Measurements from ENCODE around the gene SCCPDH.

SCCPDH gene

GRCh38 chr1:246787781-246788513 lies 63.7 kb downstream of the SCCPDH start:
- DNase-seq, result no peak

DNA sequence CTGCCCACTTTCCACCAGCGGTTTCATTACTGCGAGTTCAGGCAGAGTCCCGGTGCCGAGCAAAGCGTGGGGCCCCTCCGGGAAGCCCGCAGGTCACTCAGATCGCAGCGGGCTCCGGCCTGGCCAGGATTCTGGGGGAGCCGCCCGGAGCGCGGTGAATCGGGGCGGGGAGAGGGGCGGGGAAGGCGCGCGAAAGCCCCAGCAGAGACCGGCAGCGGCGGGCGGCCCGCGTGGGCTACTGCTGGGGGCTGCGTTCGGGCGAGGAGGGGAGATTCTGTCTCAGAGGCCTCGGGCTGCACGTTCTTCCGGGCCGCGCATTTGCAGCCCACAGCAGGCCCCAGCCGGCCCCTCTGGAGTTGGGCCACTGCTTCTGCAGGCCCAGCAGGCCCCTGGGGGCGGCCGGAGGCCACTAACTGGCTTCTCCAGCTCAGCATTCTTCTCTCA lies 64.7 kb downstream of the SCCPDH start:
- DNase-seq, result no peak

DNA sequence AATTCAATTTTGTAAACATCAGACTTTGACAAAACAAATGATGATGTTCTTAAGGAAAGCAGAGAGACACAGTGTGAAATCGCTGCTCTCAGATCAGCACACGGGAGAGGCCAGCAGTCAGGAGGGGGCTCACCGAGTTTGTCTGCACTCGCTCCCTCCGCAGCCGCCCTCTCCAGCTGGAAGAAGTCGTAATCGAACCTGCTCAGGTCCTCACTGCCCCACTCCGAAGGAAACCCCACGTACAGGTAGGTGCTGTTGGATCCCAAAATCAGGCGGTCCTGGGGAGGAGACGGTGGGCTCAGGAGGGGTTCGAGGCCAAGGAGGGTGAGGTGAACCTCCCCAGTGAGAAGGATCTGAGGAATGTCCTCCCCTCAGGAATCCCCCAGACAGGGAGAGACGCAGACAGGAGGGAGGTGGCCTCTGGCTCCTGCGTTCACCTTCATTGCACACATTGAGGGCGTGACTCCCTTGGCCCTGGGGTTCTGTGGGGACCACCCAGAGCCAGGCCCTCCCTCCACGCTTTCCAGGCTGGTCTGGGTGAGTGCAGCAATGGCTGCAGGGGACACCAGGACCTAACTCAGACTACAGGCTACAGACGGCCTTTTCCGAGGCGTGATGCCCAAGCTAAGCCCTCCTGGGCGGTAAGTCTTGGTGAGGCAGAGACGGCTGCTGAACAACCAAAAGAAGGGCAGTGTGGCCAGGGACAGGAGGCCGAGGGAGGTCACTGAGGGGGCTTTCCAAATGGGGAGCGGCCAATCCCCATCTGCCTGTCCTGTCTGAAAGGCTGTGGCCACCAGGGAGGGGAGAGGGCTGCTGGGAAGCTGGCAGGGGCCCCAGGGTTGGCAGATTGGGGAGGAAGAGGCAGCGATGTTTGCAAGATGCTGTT lies 65.5 kb downstream of the SCCPDH start:
- no peak for DNase-seq

GRCh38 chr1:246790364-246790763 lies 66.2 kb downstream of the SCCPDH start:
- no peak for DNase-seq

- no peak for DNase-seq
Observed at GRCh38 chr1:246790833-246791232, 66.6 kb downstream of the SCCPDH start.

- no peak for DNase-seq
Observed at GRCh38 chr1:246791303-246791918, 67.2 kb downstream of the SCCPDH start.

- DNase-seq, result no peak
Observed at GRCh38 chr1:246792603-246793002, 68.4 kb downstream of the SCCPDH start.

DNA sequence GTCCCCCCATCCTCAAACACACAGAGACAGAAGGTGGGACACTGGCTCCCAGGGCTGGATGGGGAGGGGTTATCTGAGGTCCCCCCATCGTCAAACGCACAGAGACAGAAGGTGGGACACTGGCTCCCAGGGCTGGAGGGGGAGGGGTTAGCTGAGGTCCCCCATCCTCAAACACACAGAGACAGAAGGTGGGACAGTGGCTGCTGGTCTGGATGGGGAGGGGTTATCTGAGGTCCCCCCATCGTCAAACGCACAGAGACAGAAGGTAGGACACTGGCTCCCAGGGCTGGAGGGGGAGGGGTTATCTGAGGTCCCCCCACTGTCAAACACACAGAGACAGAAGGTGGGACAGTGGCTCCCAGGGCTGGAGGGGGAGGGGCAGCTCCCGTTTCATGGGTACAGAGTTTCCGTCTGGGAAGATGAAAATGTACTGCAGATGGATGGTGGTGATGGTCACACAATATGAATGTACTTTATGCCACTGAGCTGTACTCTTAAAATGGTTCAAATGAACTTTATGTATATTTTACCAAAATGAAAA lies 69.2 kb downstream of the SCCPDH start:
- no peak for DNase-seq

- DNase-seq, result no peak
Observed at GRCh38 chr1:246794048-246794827, 70.0 kb downstream of the SCCPDH start.

- no peak for DNase-seq
Observed at GRCh38 chr1:246794828-246795671, 70.8 kb downstream of the SCCPDH start.

DNA sequence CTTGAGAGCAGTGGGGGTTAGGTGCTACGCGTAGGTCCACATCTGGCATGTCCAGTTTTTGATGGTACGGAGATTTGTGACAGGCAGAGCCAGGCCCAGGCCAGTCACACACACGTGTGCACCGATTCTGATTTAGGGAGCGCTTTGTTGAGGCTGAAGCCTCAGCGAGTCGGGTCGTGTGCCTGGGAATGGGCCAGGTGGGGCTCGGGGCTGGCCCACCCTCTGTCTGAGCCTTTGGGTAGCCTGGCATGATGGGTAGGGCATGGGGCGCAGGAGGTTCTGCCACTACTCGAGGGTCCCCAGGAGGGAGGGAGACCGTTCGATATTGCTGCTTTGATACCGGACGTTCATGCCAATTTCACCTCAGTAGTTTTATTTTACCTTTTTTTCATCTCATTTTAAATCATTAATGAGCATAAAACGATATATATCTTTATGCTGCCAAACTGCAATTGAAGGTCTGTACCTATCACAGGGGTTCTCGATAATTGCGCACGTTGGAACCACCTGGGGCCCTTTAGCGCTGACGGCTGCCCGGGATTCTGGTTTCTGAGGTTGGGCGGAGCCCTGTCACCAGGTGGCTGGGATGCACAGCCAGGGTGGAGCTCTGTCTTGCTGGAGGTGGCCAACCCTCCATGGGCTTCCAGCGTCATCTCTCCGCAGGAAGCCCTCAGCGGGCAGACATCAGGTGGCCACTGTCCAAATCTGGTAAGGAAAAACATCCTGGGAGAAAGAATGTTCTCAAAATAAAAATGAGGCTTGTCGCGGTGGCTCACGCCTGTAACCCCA lies 71.9 kb downstream of the SCCPDH start:
- DNase-seq, result no peak

GRCh38 chr1:246797157-246797556 lies 72.9 kb downstream of the SCCPDH start:
- no peak for DNase-seq

DNA sequence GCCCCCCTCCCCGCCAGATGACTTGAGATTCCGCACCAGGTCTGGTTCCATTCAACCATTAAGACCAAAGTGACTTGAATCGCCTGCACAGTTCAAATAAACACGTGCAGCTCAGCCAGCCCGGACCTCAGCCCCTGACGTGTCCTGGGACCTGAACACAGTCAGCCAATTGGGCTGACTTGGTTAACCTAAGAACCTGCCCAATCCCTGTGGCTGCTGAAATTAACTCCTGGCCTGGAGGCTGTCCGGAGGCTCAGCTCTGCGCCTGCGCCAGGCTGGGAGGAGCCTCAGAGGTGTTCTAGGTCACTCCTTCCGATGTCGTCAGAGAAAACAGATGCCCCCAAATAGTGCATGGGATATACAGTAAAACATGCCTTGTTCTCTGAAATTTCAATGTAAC lies 73.4 kb downstream of the SCCPDH start:
- no peak for DNase-seq

DNA sequence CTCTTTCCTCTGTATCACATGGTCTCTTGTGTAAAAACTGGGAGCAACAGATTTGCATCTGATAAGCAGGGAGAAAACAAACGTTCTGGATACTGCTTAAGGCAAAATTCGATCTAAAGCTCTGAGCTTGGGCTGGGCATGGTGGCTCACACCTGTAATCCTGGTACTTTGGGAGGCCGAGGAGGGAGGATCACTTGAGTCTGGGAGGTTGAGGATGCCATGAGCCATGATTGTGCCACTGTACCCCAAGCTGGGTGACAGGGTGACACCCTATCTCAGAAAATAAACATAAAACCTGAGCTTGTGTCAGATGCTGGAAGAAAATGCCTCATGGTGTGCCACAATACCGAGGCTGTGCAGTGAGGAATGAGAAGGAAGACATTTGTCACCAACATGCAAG lies 73.9 kb downstream of the SCCPDH start:
- no peak for DNase-seq

DNA sequence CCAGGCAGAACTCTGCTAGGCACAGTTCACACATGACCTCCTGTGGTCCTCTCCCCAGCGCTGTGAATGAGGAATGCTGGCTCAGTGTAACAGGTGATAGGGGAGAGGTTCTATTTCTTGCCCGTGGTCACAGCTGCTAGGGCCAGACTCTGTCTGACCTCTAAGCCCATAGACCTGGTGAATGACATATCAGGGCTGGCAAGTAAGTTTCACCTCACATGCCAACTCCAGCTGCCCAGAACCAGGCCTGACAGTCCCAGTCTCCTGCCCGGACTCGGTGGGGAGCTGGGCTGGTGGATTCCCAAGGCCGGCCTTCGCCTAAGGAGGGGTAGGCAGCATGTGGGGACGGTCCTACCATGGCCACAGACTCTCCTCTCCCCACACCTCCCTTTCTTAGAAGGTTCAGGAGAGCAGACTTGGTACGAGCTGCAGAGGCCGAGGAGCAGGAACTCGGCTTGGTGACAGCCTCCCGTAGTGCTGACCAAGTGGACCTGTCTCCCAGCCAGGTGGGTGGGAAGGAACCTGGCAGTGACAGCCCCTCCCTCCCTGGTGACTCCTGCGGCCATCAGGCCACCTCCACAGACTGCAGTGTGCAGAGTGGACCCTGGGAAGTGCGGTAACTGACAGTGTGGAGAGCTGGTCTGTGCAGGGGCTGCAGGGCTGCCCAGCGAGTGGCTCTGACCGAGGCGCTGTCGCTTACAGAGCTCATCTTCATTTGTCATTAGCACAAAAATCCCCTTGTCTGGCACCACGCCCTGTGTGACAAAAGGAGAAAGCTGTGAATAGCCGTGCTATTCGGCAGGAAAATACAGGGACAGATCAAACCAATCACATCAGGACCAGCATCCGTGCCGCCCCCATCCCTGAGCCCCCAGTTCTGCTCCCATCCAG lies 74.6 kb downstream of the SCCPDH start:
- no peak for DNase-seq

- no peak for DNase-seq
Observed at GRCh38 chr1:246800356-246800755, 76.1 kb downstream of the SCCPDH start.

- no peak for DNase-seq
Observed at GRCh38 chr1:246800756-246801155, 76.5 kb downstream of the SCCPDH start.

GRCh38 chr1:246801241-246802020 lies 77.2 kb downstream of the SCCPDH start:
- no peak for DNase-seq

DNA sequence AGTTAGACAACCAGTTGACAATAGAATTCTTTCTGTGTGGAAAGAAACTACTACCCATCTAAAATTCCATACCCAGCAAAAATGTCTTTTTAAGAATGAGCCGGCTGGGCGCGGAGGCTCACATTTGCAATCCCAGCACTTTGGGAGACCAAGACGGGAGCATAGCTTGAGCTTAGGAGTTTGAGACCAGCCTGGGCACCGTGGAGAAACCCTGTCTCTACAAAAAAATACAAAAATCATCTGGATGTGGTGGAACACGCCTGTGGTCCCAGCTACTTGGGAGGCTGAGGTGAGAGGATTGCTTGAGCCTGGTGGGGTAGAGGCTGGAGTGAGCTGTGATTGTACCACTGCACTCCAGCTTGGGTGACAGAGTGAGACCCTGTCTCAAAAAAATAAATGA lies 79.2 kb downstream of the SCCPDH start:
- DNase-seq, result no peak
